Suprapubic skin (tissue), 4 donors: Measurements from ENCODE around the gene STAC3.

Experiments used
- EP300 ChIP-seq: sonication (generic); formaldehyde crosslinking; IDR thresholded peaks from one replicate; pipeline ENCODE4 v1.6.1; 2017; ENCODE audit warnings: antibody characterized with exemption
- POLR2AphosphoS5 ChIP-seq, 3 donors: sonication (generic); formaldehyde crosslinking; IDR thresholded peaks; one replicate each; pipeline ENCODE4 v1.6.1; 2017; ENCODE audit warnings: antibody characterized with exemption in 3 of 3
- TF ChIP-seq, protein P1 (sequence below), 2 donors: fragments of 200-600 bp in 1 of 2; fragments of 450-650 bp in 1 of 2; sonication (generic) in 1 of 2; IDR thresholded peaks; one replicate each; pipeline ENCODE4 v1.5.1; 2016 to 2019; ENCODE audit warnings: antibody characterized with exemption in 2 of 2, mild to moderate bottlenecking in 1 of 2, moderate library complexity in 1 of 2

GRCh38 chr12:57226588-57227314 lies 24.2 kb downstream of the STAC3 start:
- TF ChIP-seq, protein P1, sequence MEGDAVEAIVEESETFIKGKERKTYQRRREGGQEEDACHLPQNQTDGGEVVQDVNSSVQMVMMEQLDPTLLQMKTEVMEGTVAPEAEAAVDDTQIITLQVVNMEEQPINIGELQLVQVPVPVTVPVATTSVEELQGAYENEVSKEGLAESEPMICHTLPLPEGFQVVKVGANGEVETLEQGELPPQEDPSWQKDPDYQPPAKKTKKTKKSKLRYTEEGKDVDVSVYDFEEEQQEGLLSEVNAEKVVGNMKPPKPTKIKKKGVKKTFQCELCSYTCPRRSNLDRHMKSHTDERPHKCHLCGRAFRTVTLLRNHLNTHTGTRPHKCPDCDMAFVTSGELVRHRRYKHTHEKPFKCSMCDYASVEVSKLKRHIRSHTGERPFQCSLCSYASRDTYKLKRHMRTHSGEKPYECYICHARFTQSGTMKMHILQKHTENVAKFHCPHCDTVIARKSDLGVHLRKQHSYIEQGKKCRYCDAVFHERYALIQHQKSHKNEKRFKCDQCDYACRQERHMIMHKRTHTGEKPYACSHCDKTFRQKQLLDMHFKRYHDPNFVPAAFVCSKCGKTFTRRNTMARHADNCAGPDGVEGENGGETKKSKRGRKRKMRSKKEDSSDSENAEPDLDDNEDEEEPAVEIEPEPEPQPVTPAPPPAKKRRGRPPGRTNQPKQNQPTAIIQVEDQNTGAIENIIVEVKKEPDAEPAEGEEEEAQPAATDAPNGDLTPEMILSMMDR (IDR thresholded peaks at IDR 0.05): no peak
- TF ChIP-seq POLR2AphosphoS5 (IDR thresholded peaks at IDR 0.05) (no peak), EP300 (no peak)
